Thymus (tissue), 11 donors: ENCODE results near the gene SLC25A6. TPM values are rescaled to one million over a fixed set of nuclear protein-coding genes. Genes with fewer than 3 reads are reported as not detected.
"Not testable (repeated sequence)": the region's sequence is repeated elsewhere in the genome, so short reads cannot be mapped to it uniquely, and the experiment has no call there.

Experiments
- DNase-seq, 9 donors: peaks; one replicate each; pipeline ENCODE4 v3.0.0-alpha.2; 2013; ENCODE audit warnings: low spot score in 9 of 9, low read depth in 6 of 9, missing footprints in 1 of 9
- H3K27ac ChIP-seq, 2 donors: one replicate each; pipeline ENCODE4 v1.5.1; 2013; ENCODE audit warnings: control low read depth in 1 of 2, low read depth in 1 of 2, low read length in 1 of 2, mild to moderate bottlenecking in 1 of 2, moderate library complexity in 1 of 2
- H3K27me3 ChIP-seq, 2 donors: one replicate each; pipeline ENCODE4 v1.5.1; 2013; ENCODE audit warnings: low read length in 1 of 2; ENCODE audit not compliant: control insufficient read depth in 2 of 2, insufficient read depth in 1 of 2
- H3K36me3 ChIP-seq, 2 donors: one replicate each; pipeline ENCODE4 v1.5.1; 2013; ENCODE audit warnings: low read length in 1 of 2, mild to moderate bottlenecking in 1 of 2, moderate library complexity in 1 of 2; ENCODE audit not compliant: control insufficient read depth in 2 of 2, insufficient read depth in 2 of 2
- H3K4me1 ChIP-seq, 2 donors: one replicate each; pipeline ENCODE4 v1.5.1; 2013; ENCODE audit warnings: low read length in 2 of 2; ENCODE audit not compliant: control insufficient read depth in 2 of 2, insufficient read depth in 2 of 2
- H3K4me3 ChIP-seq, 2 donors: one replicate each; pipeline ENCODE4 v1.5.1; 2013; ENCODE audit warnings: low read length in 2 of 2, control low read depth in 1 of 2, mild to moderate bottlenecking in 1 of 2
- H3K9me3 ChIP-seq, 2 donors: one replicate each; pipeline ENCODE4 v1.5.1; 2013; ENCODE audit warnings: low read length in 1 of 2, mild to moderate bottlenecking in 1 of 2; ENCODE audit not compliant: control insufficient read depth in 2 of 2, insufficient read depth in 1 of 2
- WGBS: extraction: QIAGEN DNeasy Blood & Tissue Kit; methylation state at CpG from one replicate; pipeline ENCODE4 v1.1.7; 2013; 5-methylcytosine and 5-hydroxymethylcytosine counted together
- polyA plus RNA-seq: library from polyadenylated mRNA; stranded (reverse); fragments of 200-250 nt; gene quantifications from one replicate; pipeline ENCODE4 v1.2.3, GENCODE V29; 2013
- total RNA-seq: library from RNA; stranded (reverse); fragments of 120-200 nt; gene quantifications from one replicate; pipeline ENCODE4 v1.2.4, GENCODE V29; 2013
- donor health status: healthy.

The SLC25A6 gene
- total and polyA plus RNA-seq, 2 donors, result 139 to 230 TPM

- Histone ChIP-seq H3K4me1 (peaks cover 0 to 2% of the 10 kb centered on the region in 2 donors), H3K36me3 (no peaks in the 10 kb centered on the region), H3K27me3 (no peaks in the 10 kb centered on the region), H3K27ac (no peak overlapping the region), H3K9me3 (peaks cover 5 to 16% of the 10 kb centered on the region in 2 donors), H3K4me3 (no peak overlapping the region)
- DNase-seq, result no peak
- 97% methylated on average over 11 of the region's 11 CpGs for WGBS
These were observed 37.6 kb downstream of the SLC25A6 start for GRCh38 chrX:1354036-1355019.

GRCh38 chrX:1351981-1352714 is 39.8 kb downstream of the SLC25A6 start:
- no peak overlapping the region for H3K27ac ChIP-seq
- no peak overlapping the region for H3K4me3 ChIP-seq
- WGBS, result 92% methylated on average over 49 of the region's 49 CpGs
- H3K27me3 ChIP-seq, result no peaks in the 10 kb centered on the region
- no peaks in the 10 kb centered on the region for H3K36me3 ChIP-seq
- peaks cover 1 to 9% of the 10 kb centered on the region in 2 donors for H3K9me3 ChIP-seq
- H3K4me1 ChIP-seq, result peaks cover 0 to 2% of the 10 kb centered on the region in 2 donors
- DNase-seq, result no peak

DNA sequence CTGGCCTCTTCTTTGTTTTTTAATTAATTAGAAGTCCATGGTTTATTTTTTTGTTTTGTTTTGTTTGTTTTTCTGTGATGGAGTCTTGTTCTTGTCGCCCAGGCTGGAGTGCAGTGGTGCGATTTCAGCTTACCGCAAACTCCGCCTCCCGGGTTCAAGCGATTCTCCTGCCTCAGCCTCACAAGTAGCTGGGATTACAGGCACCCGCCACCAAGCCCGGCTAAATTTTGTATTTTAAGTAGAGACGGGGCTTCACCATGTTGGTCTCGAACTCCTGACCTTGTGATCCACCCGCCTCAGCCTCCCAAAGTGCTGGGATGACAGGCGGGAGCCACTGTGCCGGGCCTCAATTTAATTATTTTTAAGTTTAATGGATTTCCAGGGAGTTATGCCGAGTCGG is 42.3 kb downstream of the SLC25A6 start:
- not testable (repeated sequence) for H3K27me3 ChIP-seq, H3K9me3 ChIP-seq, H3K27ac ChIP-seq, DNase-seq, H3K36me3 ChIP-seq, H3K4me3 ChIP-seq, H3K4me1 ChIP-seq
- 94% methylated on average over 15 of the region's 15 CpGs for WGBS

DNA sequence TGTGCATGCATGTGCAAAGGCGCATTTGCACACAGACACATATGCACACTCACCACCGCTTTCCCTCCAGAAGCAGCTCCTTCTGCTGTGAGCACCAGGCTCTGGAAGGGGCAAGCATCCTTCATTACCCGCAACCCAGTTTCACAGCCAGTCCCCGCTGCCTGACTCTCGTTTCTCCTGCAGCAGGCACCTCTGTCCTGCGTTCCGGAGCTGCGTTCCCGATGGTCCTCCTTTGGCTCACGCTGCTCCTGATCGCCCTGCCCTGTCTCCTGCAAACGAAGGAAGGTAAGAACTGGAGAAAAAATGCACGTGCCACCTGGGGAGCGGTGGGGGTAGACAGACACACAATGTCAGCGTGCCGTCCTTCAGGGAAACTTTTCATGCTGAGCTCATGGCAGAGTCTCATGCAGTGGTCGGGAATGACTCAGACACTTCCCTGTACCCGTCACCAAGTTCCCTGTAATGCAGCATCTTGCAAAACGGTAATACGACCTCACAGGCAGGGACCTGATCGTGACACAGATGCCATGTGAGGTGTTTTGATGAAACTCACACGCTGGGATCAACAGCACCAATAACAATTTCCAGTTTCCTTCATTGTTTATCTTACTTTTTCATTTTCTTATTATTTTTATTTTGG is 50.2 kb downstream of the SLC25A6 start:
- H3K4me3 ChIP-seq, result no peak overlapping the region
- WGBS, result 83% methylated on average over 22 of the region's 22 CpGs
- H3K36me3 ChIP-seq, result peaks cover 0 to 3% of the 10 kb centered on the region in 2 donors
- no peak overlapping the region for H3K27ac ChIP-seq
- H3K9me3 ChIP-seq, result no peaks in the 10 kb centered on the region
- H3K4me1 ChIP-seq, result no peaks in the 10 kb centered on the region
- H3K27me3 ChIP-seq, result peaks cover 0 to 5% of the 10 kb centered on the region in 2 donors
- DNase-seq, result no peak

DNA sequence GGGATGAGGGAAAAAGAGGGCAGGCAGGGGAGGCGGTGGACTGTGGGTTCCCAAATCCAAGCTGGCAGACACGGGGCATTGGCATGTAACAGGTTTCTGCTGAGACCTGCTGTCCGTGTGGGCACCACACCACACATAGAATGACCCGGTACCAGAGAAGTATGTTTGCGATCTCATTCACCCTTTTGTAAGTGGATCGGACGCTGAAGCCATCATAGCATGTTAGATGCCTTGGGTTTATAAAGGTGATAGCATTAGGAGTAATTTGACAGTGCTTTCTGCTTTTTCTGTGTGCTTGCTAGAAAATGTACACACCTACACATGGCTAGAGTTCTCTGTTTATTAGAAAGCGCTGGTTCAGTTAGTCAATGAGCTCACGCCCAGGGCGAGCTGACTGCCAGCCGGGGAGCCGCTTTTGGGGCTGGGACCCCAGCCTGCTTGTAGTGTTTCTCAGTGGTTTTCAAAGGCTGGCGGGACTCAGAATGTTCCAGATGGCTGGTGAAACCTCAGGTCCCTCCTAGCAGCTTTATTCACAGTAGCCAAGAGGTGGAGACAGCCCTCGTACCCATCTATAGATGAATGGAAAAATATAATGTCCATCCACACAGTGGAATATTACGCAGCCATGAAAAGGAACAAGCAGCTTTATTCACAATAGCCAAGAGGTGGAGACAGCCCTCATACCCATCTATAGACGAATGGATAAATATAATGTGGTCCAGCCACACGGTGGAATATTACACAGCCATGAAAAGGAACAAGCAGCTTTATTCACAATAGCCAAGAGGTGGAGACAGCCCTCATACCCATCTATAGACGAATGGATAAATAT is 54.7 kb downstream of the SLC25A6 start:
- Histone ChIP-seq H3K27ac (no peak overlapping the region), H3K4me3 (peak overlapping the region; percentile 13 to 32), H3K4me1 (no peaks in the 10 kb centered on the region), H3K36me3 (peaks cover 0 to 3% of the 10 kb centered on the region in 2 donors), H3K27me3 (peaks cover 0 to 8% of the 10 kb centered on the region in 2 donors), H3K9me3 (no peaks in the 10 kb centered on the region)
- DNase-seq, result no peak
- 25% methylated on average over 18 of the region's 18 CpGs for WGBS

GRCh38 chrX:1336331-1336943 is 55.5 kb downstream of the SLC25A6 start, which contains the start of gene IL3RA:
Gene IL3RA, plus strand, starts transcription at chrX:1336785. Its CDS starts 4,981 bp downstream, at chrX:1341766.
- Histone ChIP-seq H3K4me1 (no peaks in the 10 kb centered on the region), H3K4me3 (peak within 1 kb of the TSS; percentile 13 to 32), H3K9me3 (no peaks in the 10 kb centered on the region), H3K36me3 (no peaks in the 10 kb centered on the region), H3K27me3 (peaks cover 0 to 8% of the 10 kb centered on the region in 2 donors), H3K27ac (no peak within 1 kb of the TSS)
- 2% methylated on average over 14 of the region's 14 CpGs for WGBS
- DNase-seq, result peak in 1 of 9 donors; percentile 22
